NB4 (cell line): ENCODE results near the gene INSIG1.

Experiments used
- CTCF ChIP-seq: IDR thresholded peaks from one replicate; pipeline ENCODE4 v1.5.1; 2012; ENCODE audit warnings: low read depth, low read length
- POLR2A ChIP-seq: IDR thresholded peaks from 2 replicates; pipeline ENCODE4 v1.6.1; 2011; ENCODE audit warnings: mild to moderate bottlenecking; ENCODE audit not compliant: insufficient read length; ENCODE audit errors: extremely low read depth

- no peak for TF ChIP-seq CTCF
- no peak for TF ChIP-seq POLR2A
These were observed 43.7 kb upstream of the INSIG1 start for GRCh38 chr7:155254018-155254417.
